Uterus (tissue), 2 donors: Measurements from ENCODE around the gene AAGAB.

Experiments
- POLR2A ChIP-seq, 2 donors: fragments of 450-650 bp; IDR thresholded peaks; one replicate each; pipeline ENCODE4 v1.6.1; 2016; ENCODE audit warnings: antibody characterized with exemption in 2 of 2, mild to moderate bottlenecking in 1 of 2, moderate library complexity in 1 of 2
- TF ChIP-seq, protein P1 (sequence below), 4 experiments: fragments of 200-600 bp in 2 of 4; fragments of 450-650 bp in 2 of 4; sonication (generic) in 2 of 4; IDR thresholded peaks; one replicate each; pipeline ENCODE4 v1.5.1; 2016 to 2019; ENCODE audit warnings: antibody characterized with exemption in 4 of 4, mild to moderate bottlenecking in 2 of 4, moderate library complexity in 1 of 4

DNA sequence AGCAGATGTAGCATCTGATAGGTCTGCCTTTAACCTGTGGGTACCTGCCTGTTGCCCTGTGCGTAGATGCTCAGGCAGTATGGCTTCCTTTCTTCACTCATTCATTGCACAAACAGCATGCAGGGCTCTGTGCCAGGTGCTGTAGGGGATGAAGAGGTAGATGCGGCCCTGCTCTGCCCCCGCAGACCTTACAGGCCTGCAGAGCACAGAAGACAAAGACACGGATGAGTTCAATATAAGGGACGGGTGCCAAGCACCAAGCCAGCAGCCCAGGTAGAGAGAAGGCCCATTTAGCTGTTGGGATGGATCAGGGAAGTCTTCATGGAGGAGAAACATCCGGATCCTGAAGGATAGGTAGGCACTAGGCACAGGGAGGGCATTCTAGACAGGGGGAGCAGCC, 69.4 kb downstream of the AAGAB start:
- TF ChIP-seq, protein P1, sequence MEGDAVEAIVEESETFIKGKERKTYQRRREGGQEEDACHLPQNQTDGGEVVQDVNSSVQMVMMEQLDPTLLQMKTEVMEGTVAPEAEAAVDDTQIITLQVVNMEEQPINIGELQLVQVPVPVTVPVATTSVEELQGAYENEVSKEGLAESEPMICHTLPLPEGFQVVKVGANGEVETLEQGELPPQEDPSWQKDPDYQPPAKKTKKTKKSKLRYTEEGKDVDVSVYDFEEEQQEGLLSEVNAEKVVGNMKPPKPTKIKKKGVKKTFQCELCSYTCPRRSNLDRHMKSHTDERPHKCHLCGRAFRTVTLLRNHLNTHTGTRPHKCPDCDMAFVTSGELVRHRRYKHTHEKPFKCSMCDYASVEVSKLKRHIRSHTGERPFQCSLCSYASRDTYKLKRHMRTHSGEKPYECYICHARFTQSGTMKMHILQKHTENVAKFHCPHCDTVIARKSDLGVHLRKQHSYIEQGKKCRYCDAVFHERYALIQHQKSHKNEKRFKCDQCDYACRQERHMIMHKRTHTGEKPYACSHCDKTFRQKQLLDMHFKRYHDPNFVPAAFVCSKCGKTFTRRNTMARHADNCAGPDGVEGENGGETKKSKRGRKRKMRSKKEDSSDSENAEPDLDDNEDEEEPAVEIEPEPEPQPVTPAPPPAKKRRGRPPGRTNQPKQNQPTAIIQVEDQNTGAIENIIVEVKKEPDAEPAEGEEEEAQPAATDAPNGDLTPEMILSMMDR (IDR thresholded peaks at IDR 0.05), result no peak
- no peak for TF ChIP-seq POLR2A (IDR thresholded peaks at IDR 0.05)
